Parathyroid adenoma (tissue), 2 donors: ENCODE results near the gene MOB3B.

ENCODE experiments used
- H2AFZ ChIP-seq: fragments of 300-600 bp; sonication (generic); one replicate; pipeline ENCODE4 v1.7.0; 2017; ENCODE audit warnings: antibody characterized with exemption, mild to moderate bottlenecking
- H3K27ac ChIP-seq: fragments of 300-600 bp; sonication (generic); one replicate; pipeline ENCODE4 v1.7.0; 2017
- H3K27me3 ChIP-seq: fragments of 300-600 bp; sonication (generic); one replicate; pipeline ENCODE4 v1.7.0; 2017; ENCODE audit warnings: low read length; ENCODE audit not compliant: control insufficient read depth, insufficient read depth
- H3K36me3 ChIP-seq: fragments of 300-600 bp; sonication (generic); one replicate; pipeline ENCODE4 v1.7.0; 2017; ENCODE audit warnings: low read length; ENCODE audit not compliant: control insufficient read depth, insufficient read depth
- H3K4me1 ChIP-seq: fragments of 300-600 bp; sonication (generic); one replicate; pipeline ENCODE4 v1.7.0; 2017; ENCODE audit warnings: control low read depth
- H3K4me2 ChIP-seq: fragments of 300-600 bp; sonication (generic); one replicate; pipeline ENCODE4 v1.7.0; 2017; ENCODE audit warnings: low read length
- H3K4me3 ChIP-seq: fragments of 300-600 bp; sonication (generic); one replicate; pipeline ENCODE4 v1.7.0; 2017; ENCODE audit warnings: low read depth, low read length
- H3K79me2 ChIP-seq: fragments of 300-600 bp; sonication (generic); one replicate; pipeline ENCODE4 v1.7.0; 2017; ENCODE audit warnings: control low read depth
- H3K9ac ChIP-seq: fragments of 300-600 bp; sonication (generic); one replicate; pipeline ENCODE4 v1.7.0; 2017; ENCODE audit warnings: mild to moderate bottlenecking
- H3K9me3 ChIP-seq: fragments of 300-600 bp; sonication (generic); one replicate; pipeline ENCODE4 v1.7.0; 2017; ENCODE audit warnings: low read length; ENCODE audit not compliant: control insufficient read depth
- CTCF ChIP-seq: fragments of 300-600 bp; sonication (generic); IDR thresholded peaks from one replicate; pipeline ENCODE4 v1.7.0; 2017; ENCODE audit warnings: antibody characterized with exemption, mild to moderate bottlenecking
- donor health status: primary hyperparathyroidism.

Gene MOB3B

GRCh38 chr9:27432308-27432707, 97.3 kb downstream of the MOB3B start:
- H2AFZ ChIP-seq, result no peak overlapping the region
- no peak overlapping the region for H3K9ac ChIP-seq
- no peaks in the 10 kb centered on the region for H3K36me3 ChIP-seq
- H3K4me1 ChIP-seq, result no peaks in the 10 kb centered on the region
- no peak overlapping the region for H3K27ac ChIP-seq
- H3K4me2 ChIP-seq, result no peak overlapping the region
- H3K9me3 ChIP-seq, result no peaks in the 10 kb centered on the region
- no peaks in the 10 kb centered on the region for H3K27me3 ChIP-seq
- no peaks in the 10 kb centered on the region for H3K79me2 ChIP-seq
- no peak for TF ChIP-seq CTCF
- H3K4me3 ChIP-seq, result no peak overlapping the region

DNA sequence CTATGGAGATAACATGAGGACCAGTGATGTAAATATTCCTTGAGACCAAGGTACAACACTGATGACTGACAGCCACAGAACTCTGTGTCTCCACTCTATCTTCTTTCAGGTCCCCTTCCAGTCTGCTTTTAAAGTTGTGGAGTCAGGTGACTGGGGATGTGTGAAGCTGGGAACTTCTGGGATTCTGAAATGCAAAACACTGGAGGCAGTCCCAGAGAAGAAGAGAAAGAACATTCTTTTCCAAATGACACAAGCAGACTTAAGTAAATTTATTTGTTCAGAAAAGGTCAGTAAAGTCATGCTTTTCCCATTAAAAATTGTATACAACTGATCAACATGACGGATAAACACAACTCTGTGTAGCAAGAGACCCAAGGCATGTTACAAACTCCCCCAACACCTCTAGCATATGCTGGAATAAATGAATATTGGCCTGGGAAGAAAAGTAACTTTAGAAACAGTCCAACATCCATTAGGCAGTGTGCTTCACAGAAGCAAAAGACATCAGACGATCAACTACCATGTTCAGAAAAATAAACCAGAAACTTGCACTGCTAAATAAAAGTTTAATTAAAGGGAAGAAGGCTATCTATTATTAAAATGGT, 98.0 kb downstream of the MOB3B start:
- H3K27me3 ChIP-seq, result no peaks in the 10 kb centered on the region
- H3K9me3 ChIP-seq, result no peaks in the 10 kb centered on the region
- H3K36me3 ChIP-seq, result no peaks in the 10 kb centered on the region
- peak overlapping the region; percentile 20 for H3K4me2 ChIP-seq
- H3K79me2 ChIP-seq, result no peaks in the 10 kb centered on the region
- H3K4me1 ChIP-seq, result no peaks in the 10 kb centered on the region
- no peak overlapping the region for H3K27ac ChIP-seq
- H3K9ac ChIP-seq, result no peak overlapping the region
- TF ChIP-seq CTCF, result no peak
- H2AFZ ChIP-seq, result no peak overlapping the region
- H3K4me3 ChIP-seq, result no peak overlapping the region

DNA sequence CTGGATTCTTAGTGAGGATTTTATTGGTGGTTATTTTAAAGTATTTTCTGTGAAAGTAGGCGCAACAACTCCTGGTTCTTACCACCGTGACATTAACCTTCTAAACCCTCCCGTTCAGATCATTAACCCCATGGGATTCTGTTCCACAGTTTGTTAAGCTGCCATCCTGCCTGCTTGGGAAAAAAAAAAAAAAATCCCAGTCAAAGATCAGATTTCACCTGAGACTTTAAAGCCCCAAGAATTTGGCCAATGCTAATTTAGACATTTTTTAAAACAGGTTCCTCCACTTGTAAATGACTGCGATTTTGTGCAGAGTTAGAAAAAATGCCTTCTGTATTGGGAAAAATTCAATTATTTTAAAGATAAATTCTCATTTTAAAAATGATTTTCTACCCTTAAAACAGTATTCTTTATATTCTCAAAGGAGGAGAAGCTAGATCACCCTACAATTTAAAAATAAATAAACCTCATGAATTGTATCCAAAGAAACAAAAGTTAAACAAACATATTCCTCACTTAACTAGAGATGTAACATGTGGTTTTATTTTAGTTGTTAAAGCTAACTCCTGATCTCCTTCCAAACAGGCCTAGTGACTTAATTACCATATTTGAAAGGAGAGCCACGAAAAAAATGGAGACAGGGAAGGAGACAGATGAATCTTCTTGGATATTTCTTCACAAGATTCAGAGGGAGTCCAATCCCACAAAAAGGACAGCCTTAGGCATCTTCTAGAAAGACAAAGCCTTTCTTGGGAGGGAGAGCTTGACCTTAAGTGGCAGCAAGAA, 98.7 kb downstream of the MOB3B start:
- TF ChIP-seq CTCF, result no peak
- H3K9me3 ChIP-seq, result no peaks in the 10 kb centered on the region
- H3K4me1 ChIP-seq, result no peaks in the 10 kb centered on the region
- no peak overlapping the region for H3K9ac ChIP-seq
- peak overlapping the region; percentile 20 for H3K4me2 ChIP-seq
- H3K4me3 ChIP-seq, result no peak overlapping the region
- no peak overlapping the region for H3K27ac ChIP-seq
- no peaks in the 10 kb centered on the region for H3K27me3 ChIP-seq
- no peaks in the 10 kb centered on the region for H3K36me3 ChIP-seq
- H3K79me2 ChIP-seq, result no peaks in the 10 kb centered on the region
- H2AFZ ChIP-seq, result no peak overlapping the region

DNA sequence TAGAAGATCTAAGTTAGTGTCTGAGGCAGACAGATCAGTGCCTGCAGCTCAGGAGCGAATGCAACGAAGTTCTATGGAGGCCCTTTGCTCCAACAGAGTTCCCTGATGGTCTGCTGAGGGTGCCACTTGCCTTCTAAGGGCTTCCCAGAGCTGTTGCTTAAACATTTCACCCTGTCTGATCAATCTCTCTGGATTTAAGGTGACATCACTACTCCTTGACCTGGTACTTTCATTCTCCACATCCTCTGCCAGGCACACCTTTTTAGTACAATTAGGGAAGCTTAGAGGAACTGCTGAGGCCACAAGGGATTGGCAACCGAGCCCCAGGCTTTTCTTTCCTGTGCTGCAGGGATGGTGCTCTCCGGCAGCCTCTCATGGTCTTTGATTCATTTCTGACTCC, 99.7 kb downstream of the MOB3B start:
- Histone ChIP-seq H3K4me1 (no peaks in the 10 kb centered on the region), H3K9ac (no peak overlapping the region), H3K27ac (no peak overlapping the region), H3K79me2 (no peaks in the 10 kb centered on the region), H3K36me3 (no peaks in the 10 kb centered on the region), H3K9me3 (no peaks in the 10 kb centered on the region), H3K27me3 (no peaks in the 10 kb centered on the region), H3K4me3 (no peak overlapping the region), H3K4me2 (no peak overlapping the region), H2AFZ (no peak overlapping the region)
- no peak for TF ChIP-seq CTCF

- H2AFZ ChIP-seq, result no peak overlapping the region
- H3K4me1 ChIP-seq, result no peaks in the 10 kb centered on the region
These were observed 100.2 kb downstream of the MOB3B start for GRCh38 chr9:27429436-27429835.

More at GRCh38 chr9:27429436-27429835, 100.2 kb downstream of the MOB3B start:
- Histone ChIP-seq H3K4me2 (no peak overlapping the region), H3K9ac (no peak overlapping the region), H3K27me3 (no peaks in the 10 kb centered on the region), H3K27ac (no peak overlapping the region), H3K36me3 (no peaks in the 10 kb centered on the region), H3K4me3 (no peak overlapping the region), H3K79me2 (no peaks in the 10 kb centered on the region), H3K9me3 (no peaks in the 10 kb centered on the region)
- TF ChIP-seq CTCF, result no peak
